H1 (cell line): ENCODE measurements around the gene DPT. TPM values are rescaled to one million over a fixed set of nuclear protein-coding genes. Genes with fewer than 3 reads are reported as not detected.

ENCODE experiments used
- BRCA1 ChIP-seq: IDR thresholded peaks from 2 replicates; pipeline ENCODE4 v1.6.1; 2012; ENCODE audit warnings: low read depth, low read length, improper control_type of control experiment
- E2F6 ChIP-seq: IDR thresholded peaks from 2 replicates; pipeline ENCODE4 v1.6.1; 2012; ENCODE audit warnings: inconsistent platforms
- KDM4A ChIP-seq: IDR thresholded peaks from one replicate; pipeline ENCODE4 v1.7.1; 2012; ENCODE audit warnings: low read depth, mild to moderate bottlenecking, moderate library complexity, low read length, inconsistent platforms; ENCODE audit not compliant: severe bottlenecking
- KDM5A ChIP-seq: fragments of 200-600 bp; IDR thresholded peaks from 2 replicates; pipeline ENCODE4 v1.7.1; 2012; ENCODE audit warnings: mild to moderate bottlenecking, low read length, inconsistent platforms, mixed read lengths
- SIRT6 ChIP-seq: IDR thresholded peaks from one replicate; pipeline ENCODE4 v1.7.1; 2012; ENCODE audit warnings: low read length, inconsistent platforms
- YY1 ChIP-seq: IDR thresholded peaks from 2 replicates; pipeline ENCODE4 v1.6.1; 2011; ENCODE audit warnings: low read depth, mild to moderate bottlenecking, low read length
- polyA plus RNA-seq, 7 experiments: library from polyadenylated mRNA; depleted of rRNA in 3 of 7; stranded (reverse) in 5 of 7; unstranded in 2 of 7; fragments of >200 nt in 5 of 7; fragments of 200-250 nt in 2 of 7; gene quantifications; 1 replicate in 5 of 7; 2 replicates in 1 of 7; 4 replicates in 1 of 7; pipeline versions ENCODE4 v1.2.1 to v1.2.3, GENCODE V29; 2011 to 2013; ENCODE audit warnings: missing spikeins in 2 of 7, mixed read lengths in 2 of 7
- total RNA-seq: library from RNA; stranded (reverse); fragmentation: NEBNext Ultra II Directional; extraction: Animal tissue kit (Norgen Biotek cat#: 25700); gene quantifications from 2 replicates; pipeline ENCODE4 v1.2.1, GENCODE V29; 2021

Gene DPT
- total and polyA plus RNA-seq, 2 of the 8 experiments (the other 6 are each of a cell fraction or from before 2014, with no cell fraction given), result not detected

DNA sequence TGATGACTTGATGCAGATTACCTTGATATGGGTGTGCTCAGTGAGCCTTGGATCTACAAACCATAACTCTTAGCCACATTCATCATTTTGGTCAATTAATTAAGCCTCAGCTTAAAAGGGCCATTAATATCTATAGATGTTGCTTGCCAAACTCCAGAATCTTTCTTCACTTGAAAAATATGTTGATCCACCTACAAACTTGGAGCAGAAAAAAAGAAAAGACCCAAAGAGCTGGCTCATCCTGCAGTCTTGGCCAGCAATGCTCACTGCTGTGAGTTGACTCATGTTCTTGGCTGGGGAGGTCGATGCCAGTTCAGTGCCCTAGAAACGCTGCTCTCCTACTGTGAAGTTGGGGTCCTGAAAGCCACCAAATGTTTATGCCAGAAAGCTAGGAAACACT lies 75.4 kb downstream of the DPT start (continued):
- TF ChIP-seq BRCA1 (no peak), KDM4A (no peak), YY1 (no peak), KDM5A (no peak), SIRT6 (no peak), E2F6 (no peak)
